Cardiac fibroblast (primary cell): ENCODE measurements around the gene ABCD4.

Source experiments
- DNase-seq, 2 donors: peaks; one replicate each; pipeline versions ENCODE4 v3.0.0 to v3.0.0-alpha.2; 2010; ENCODE audit warnings: low read depth in 2 of 2
- H3K4me3 ChIP-seq, 2 donors: replicated peaks in 1 of 2; 1 replicate in 1 of 2; 2 replicates in 1 of 2; pipeline ENCODE4 v1.5.1; 2011; ENCODE audit warnings: low read depth in 2 of 2, low read length in 2 of 2, mild to moderate bottlenecking in 2 of 2, moderate library complexity in 1 of 2
- CTCF ChIP-seq: IDR thresholded peaks from one replicate; pipeline ENCODE4 v1.5.1; 2011; ENCODE audit warnings: low read depth, mild to moderate bottlenecking, low read length, inconsistent platforms

The ABCD4 gene

DNA sequence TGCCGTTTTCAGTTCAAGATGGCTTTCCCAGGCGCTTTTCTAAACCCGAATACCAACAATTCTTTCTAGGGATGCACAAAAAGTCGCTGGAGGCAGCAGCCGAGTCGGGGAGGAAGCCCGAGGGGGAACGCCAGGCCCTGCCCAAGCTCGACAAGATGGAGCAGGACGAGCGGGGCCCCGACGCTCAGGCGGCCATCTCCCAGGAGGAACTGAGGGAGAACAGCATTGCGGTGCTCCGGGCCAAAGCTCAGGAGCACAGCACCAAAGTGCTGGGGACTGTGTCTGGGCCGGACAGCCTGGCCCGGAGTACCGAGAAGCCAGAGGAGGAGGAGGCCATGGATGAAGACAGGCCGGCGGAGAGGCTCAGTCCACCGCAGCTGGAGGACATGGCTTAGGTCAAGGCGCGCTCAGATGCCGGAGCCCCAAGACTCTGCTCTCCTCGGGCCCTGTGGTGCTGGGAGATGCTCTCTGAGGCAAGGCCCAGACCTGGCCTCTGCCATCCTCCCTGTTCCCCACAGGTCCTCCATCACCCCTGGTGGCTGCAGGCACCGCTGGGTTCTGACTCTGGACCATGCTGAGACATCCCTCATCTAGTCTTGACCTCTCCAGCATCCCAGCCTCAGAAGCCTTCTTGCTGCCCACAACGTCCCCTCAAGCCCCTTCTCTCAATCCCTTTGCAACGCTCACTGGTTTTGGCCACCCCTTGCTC is 42.1 kb downstream of the ABCD4 start:
- H3K4me3 ChIP-seq: no peak overlapping the region
- no peak for DNase-seq
- no peak for TF ChIP-seq CTCF

DNA sequence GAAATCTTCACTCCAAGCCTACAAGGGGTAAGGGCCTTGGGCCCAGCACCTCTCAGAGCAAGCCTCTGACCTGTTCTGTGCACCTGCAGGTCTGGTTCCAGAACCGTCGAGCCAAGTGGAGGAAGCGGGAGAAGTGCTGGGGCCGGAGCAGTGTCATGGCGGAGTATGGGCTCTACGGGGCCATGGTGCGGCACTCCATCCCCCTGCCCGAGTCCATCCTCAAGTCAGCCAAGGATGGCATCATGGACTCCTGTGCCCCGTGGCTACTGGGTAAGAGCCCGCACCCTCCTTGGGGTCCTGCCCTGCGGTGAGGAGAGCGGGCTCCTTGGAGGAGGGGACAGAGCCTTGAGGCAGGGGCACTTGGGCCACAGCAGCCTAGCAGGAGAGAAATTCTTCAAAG is 43.2 kb downstream of the ABCD4 start:
- no peak overlapping the region for H3K4me3 ChIP-seq
- TF ChIP-seq CTCF: no peak
- DNase-seq: no peak

DNA sequence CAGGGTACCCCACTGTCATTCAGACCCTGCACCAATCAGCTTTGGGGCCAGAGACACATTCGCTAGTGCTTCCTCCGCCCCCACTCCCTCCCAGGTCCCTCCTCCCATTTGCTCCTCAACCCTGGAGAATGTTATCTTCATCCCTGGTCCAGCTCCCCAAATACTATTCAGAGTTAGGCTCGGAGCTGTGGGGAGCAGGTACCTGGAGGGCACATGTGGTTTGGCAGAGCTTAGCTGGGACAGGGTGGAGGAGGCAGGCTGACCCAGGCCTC is 44.0 kb downstream of the ABCD4 start:
- no peak overlapping the region for H3K4me3 ChIP-seq

GRCh38 chr14:74257941-74258763 is 44.6 kb downstream of the ABCD4 start:
- peak overlapping the region; percentile 58 to 67 for H3K4me3 ChIP-seq
- TF ChIP-seq CTCF: no peak
- no peak for DNase-seq

More for the DNA sequence above, 44.0 kb downstream of the ABCD4 start:
- TF ChIP-seq CTCF: no peak
- no peak for DNase-seq

DNA sequence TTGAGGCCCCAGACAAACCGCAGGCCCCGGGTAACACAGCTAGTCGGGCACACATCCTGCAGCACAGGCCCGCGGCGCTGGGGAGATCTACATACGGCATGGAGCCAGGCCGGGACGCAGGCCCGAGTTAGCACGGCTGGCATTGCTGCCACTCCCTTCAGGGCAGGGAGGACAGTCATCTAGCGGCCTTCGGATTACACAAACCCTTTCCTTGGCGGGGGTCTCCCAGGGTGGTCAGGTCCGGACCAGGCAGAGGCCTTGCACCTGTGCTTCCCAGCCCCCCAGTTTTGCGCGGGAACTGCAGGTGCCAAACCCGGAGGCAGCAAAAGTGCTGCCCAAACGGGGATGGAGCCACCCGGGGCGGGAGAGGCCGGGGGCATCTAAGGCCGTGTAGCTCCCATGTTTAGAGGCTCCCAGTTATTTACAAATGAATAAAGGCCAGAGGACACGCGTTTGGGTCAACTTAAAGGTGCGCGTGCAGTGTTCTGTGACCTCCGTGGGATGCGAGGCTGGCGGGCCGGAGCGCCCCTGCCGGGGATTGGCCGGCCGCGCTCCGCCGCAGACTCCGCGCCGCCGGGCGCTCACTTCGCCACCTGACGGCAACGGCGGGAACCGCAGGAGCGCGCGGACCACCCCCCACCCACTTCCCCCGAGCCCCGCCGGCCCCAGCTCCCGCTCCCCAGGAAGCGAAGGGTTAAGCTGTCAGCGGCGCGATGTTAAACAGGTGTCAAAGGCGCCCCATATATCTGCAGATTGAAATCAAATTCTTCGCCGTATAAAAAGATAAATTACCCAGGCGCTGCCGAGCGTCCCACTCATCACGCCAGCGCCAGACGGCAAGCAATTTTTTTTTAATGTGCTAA is 45.4 kb downstream of the ABCD4 start:
- peak; percentile 23 to 24 for DNase-seq
- peak; percentile 42 for TF ChIP-seq CTCF
- peak overlapping the region; percentile 58 to 67 for H3K4me3 ChIP-seq

GRCh38 chr14:74255281-74255680 is 47.5 kb downstream of the ABCD4 start:
- H3K4me3 ChIP-seq: no peak overlapping the region

More at GRCh38 chr14:74255281-74255680, 47.5 kb downstream of the ABCD4 start:
- no peak for TF ChIP-seq CTCF
- no peak for DNase-seq
